Esophagus muscularis mucosa (tissue), 2 donors: ENCODE measurements around the gene TGIF2.

Source experiments
- POLR2A ChIP-seq: fragments of 450-650 bp; IDR thresholded peaks from one replicate; pipeline ENCODE4 v1.6.1; 2017; ENCODE audit warnings: antibody characterized with exemption, moderate library complexity, mild to moderate bottlenecking, low read depth
- POLR2AphosphoS5 ChIP-seq, 2 donors: sonication (generic); formaldehyde crosslinking; IDR thresholded peaks; one replicate each; pipeline ENCODE4 v1.6.1; 2017; ENCODE audit warnings: antibody characterized with exemption in 2 of 2

DNA sequence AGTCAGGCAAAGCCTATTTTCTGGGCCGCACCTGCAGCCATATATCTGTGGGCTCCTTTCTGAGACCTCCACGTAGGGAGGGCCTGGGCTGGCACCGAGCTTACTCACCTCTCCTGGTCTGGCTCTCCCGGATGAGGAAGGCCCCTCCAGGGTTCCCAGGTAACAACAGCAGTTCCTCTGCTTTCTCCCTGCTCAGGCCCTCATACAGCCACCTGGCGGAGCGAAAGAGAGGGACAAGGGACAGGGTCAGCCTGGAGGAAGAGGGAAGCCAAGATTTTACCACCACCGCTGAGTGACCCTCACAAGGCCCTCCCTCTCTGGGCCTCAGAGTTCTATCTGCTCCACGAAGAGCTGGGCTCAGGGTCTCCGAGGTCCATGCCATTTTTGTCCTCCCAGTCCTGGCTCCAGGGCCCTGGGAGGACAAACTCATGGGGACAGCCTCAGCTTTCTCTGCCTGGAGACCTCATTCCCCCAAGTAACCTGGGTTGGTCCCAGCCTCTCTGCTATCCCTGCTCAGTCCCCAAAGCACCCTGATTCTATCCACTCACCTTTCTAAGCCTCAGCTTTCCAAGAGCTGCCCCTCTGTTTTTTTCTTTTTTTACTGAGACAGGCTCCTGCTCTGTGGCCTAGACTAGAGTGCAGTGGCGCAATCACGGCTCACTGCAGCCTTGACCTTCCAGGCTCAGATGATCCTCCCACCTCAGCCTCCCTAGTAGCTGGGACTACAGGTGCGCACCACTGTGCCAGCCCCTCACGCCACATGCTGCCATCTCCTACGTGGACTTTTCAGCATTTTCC is 59.3 kb downstream of the TGIF2 start:
- TF ChIP-seq POLR2AphosphoS5 (IDR thresholded peaks at IDR 0.05) (no peak), POLR2A (no peak)
